ENCODE measurements around the gene ARHGAP26.

ARHGAP26 gene

GRCh38 chr5:142871363-142872193 lies 101.4 kb downstream of the ARHGAP26 start:
- no peak for DNase-seq (ENCODE audit: low read depth in 4 of 4, low spot score in 1 of 4)

- DNase-seq (ENCODE audit: low read depth in 4 of 4, low spot score in 1 of 4): no peak
Observed at GRCh38 chr5:142872217-142872616, 102.0 kb downstream of the ARHGAP26 start.

- no peak for DNase-seq (ENCODE audit: low read depth in 4 of 4, low spot score in 1 of 4)
Observed at GRCh38 chr5:142872795-142873194, 102.6 kb downstream of the ARHGAP26 start.

- no peak for DNase-seq (ENCODE audit: low read depth in 4 of 4, low spot score in 1 of 4)
Observed at GRCh38 chr5:142873831-142874230, 103.7 kb downstream of the ARHGAP26 start.

GRCh38 chr5:142874540-142874939 lies 104.4 kb downstream of the ARHGAP26 start:
- no peak for DNase-seq (ENCODE audit: low read depth in 4 of 4, low spot score in 1 of 4)

GRCh38 chr5:142875936-142876335 lies 105.8 kb downstream of the ARHGAP26 start:
- no peak for DNase-seq (ENCODE audit: low read depth in 4 of 4, low spot score in 1 of 4)

- DNase-seq (ENCODE audit: low read depth in 4 of 4, low spot score in 1 of 4): no peak
Observed at GRCh38 chr5:142876817-142877216, 106.6 kb downstream of the ARHGAP26 start.

GRCh38 chr5:142878111-142878510 lies 107.9 kb downstream of the ARHGAP26 start:
- no peak for DNase-seq (ENCODE audit: low read depth in 4 of 4, low spot score in 1 of 4)

GRCh38 chr5:142878638-142879037 lies 108.5 kb downstream of the ARHGAP26 start:
- DNase-seq (ENCODE audit: low read depth in 4 of 4, low spot score in 1 of 4): no peak

- no peak for DNase-seq (ENCODE audit: low read depth in 4 of 4, low spot score in 1 of 4)
Observed at GRCh38 chr5:142881076-142881783, 111.1 kb downstream of the ARHGAP26 start.

- DNase-seq (ENCODE audit: low read depth in 4 of 4, low spot score in 1 of 4): no peak
Observed at GRCh38 chr5:142881784-142882126, 111.6 kb downstream of the ARHGAP26 start.

GRCh38 chr5:142883025-142883424 lies 112.8 kb downstream of the ARHGAP26 start:
- DNase-seq (ENCODE audit: low read depth in 4 of 4, low spot score in 1 of 4): no peak

GRCh38 chr5:142883438-142883837 lies 113.3 kb downstream of the ARHGAP26 start:
- no peak for DNase-seq (ENCODE audit: low read depth in 4 of 4, low spot score in 1 of 4)

GRCh38 chr5:142884029-142884428 lies 113.9 kb downstream of the ARHGAP26 start:
- DNase-seq (ENCODE audit: low read depth in 4 of 4, low spot score in 1 of 4): no peak

GRCh38 chr5:142886211-142886610 lies 116.0 kb downstream of the ARHGAP26 start:
- DNase-seq (ENCODE audit: low read depth in 4 of 4, low spot score in 1 of 4): no peak

GRCh38 chr5:142886956-142887355 lies 116.8 kb downstream of the ARHGAP26 start:
- no peak for DNase-seq (ENCODE audit: low read depth in 4 of 4, low spot score in 1 of 4)

GRCh38 chr5:142888469-142889085 lies 118.4 kb downstream of the ARHGAP26 start:
- no peak for DNase-seq (ENCODE audit: low read depth in 4 of 4, low spot score in 1 of 4)

- no peak for DNase-seq (ENCODE audit: low read depth in 4 of 4, low spot score in 1 of 4)
Observed at GRCh38 chr5:142892021-142892420, 121.8 kb downstream of the ARHGAP26 start.

GRCh38 chr5:142894315-142894714 lies 124.1 kb downstream of the ARHGAP26 start:
- no peak for DNase-seq (ENCODE audit: low read depth in 4 of 4, low spot score in 1 of 4)

- DNase-seq (ENCODE audit: low read depth in 4 of 4, low spot score in 1 of 4): no peak
Observed at GRCh38 chr5:142894749-142895148, 124.6 kb downstream of the ARHGAP26 start.

- DNase-seq (ENCODE audit: low read depth in 4 of 4, low spot score in 1 of 4): no peak
Observed at GRCh38 chr5:142896325-142897007, 126.3 kb downstream of the ARHGAP26 start.

- no peak for DNase-seq (ENCODE audit: low read depth in 4 of 4, low spot score in 1 of 4)
Observed at GRCh38 chr5:142897328-142897727, 127.2 kb downstream of the ARHGAP26 start.
